Tibial nerve (tissue), 4 donors: ENCODE results near the gene GPRIN1.

Experiments used
- EP300 ChIP-seq, 2 donors: sonication (generic); formaldehyde crosslinking; IDR thresholded peaks; one replicate each; pipeline ENCODE4 v1.6.1; 2017; ENCODE audit warnings: antibody characterized with exemption in 2 of 2, mild to moderate bottlenecking in 1 of 2
- POLR2A ChIP-seq, 2 donors: fragments of 450-650 bp; IDR thresholded peaks; one replicate each; pipeline ENCODE4 v1.6.1; 2017; ENCODE audit warnings: antibody characterized with exemption in 2 of 2, mild to moderate bottlenecking in 2 of 2, moderate library complexity in 2 of 2
- TF ChIP-seq, protein P1 (sequence below), 5 experiments: fragments of 200-600 bp in 3 of 5; fragments of 450-650 bp in 2 of 5; sonication (generic) in 3 of 5; IDR thresholded peaks; one replicate each; pipeline ENCODE4 v1.5.1; 2016 to 2019; ENCODE audit warnings: antibody characterized with exemption in 5 of 5, mild to moderate bottlenecking in 3 of 5, moderate library complexity in 2 of 5

DNA sequence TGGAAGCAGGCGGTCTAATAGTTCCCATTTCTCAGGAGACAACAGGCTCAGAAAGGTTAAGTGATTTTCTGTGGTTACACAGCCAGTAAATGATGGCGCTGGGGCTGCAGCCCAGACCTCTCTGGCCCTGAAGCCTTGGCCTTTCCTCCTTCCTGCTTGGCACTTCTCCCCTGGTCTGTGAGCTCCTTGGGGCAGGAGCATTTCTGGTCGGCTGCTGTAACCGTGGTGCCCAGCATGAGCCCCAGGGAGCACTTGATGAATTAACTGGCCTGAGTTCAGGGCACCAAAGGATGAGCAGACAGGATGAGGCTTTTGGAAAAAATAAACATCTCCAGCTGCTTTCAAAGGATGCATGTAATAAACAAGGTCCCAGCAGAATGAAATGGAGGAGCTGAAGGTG, 30.6 kb downstream of the GPRIN1 start:
- no peak for TF ChIP-seq POLR2A (IDR thresholded peaks at IDR 0.05)
- TF ChIP-seq, protein P1, sequence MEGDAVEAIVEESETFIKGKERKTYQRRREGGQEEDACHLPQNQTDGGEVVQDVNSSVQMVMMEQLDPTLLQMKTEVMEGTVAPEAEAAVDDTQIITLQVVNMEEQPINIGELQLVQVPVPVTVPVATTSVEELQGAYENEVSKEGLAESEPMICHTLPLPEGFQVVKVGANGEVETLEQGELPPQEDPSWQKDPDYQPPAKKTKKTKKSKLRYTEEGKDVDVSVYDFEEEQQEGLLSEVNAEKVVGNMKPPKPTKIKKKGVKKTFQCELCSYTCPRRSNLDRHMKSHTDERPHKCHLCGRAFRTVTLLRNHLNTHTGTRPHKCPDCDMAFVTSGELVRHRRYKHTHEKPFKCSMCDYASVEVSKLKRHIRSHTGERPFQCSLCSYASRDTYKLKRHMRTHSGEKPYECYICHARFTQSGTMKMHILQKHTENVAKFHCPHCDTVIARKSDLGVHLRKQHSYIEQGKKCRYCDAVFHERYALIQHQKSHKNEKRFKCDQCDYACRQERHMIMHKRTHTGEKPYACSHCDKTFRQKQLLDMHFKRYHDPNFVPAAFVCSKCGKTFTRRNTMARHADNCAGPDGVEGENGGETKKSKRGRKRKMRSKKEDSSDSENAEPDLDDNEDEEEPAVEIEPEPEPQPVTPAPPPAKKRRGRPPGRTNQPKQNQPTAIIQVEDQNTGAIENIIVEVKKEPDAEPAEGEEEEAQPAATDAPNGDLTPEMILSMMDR (IDR thresholded peaks at IDR 0.05), result no peak
- TF ChIP-seq EP300 (IDR thresholded peaks at IDR 0.05), result no peak
